ENCODE data around the gene SPAG4. TPM values are rescaled to one million over a fixed set of nuclear protein-coding genes. Genes with fewer than 3 reads are reported as not detected.

SPAG4 gene
- total and polyA plus RNA-seq, 10 donors = 2.5 to 32.1 (median 11.5) TPM

DNA sequence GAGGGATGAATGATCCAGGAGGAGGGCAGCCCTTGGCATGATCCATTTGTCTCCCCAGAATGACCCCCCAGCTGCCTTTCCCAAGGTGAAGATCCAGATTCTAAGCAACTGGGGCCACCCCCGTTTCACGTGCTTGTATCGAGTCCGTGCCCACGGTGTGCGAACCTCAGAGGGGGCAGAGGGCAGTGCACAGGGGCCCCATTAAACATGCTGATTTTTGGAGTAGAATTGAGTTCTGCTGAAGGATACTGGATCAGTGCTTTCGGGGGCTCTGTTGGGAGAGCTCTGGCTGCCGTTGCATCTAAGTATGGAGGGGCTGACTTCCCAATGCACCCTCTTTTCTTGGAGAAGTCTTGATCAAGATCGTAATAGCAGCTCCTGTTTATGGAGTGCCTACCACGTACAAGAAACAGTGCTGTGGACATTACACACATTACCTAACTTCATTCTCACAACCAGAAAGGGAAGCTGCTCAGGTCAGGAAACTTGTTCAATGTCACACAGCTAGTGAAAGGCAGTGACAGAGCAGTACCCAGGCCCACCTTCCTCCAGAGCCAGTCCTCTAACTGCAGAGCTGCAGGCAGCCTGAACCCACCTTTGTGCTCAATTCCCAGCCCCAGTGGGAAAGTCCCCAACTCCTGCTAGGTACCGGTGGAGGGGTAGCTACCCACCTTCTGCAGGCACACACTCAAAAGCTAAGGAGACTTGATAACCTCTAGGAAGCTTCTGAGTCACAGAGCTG is 5.4 kb downstream of the SPAG4 start:
- Histone ChIP-seq H3K4me1 (peaks cover 16 to 54% (median 39%) of the 10 kb centered on the region in 6 donors), H3K27me3 (replicated peaks in 1 of 7) (peaks cover 0 to 20% (median 0%) of the 10 kb centered on the region in 7 donors), H3K4me3 (no peak overlapping the region), H3K36me3 (peaks cover 0 to 39% (median 16%) of the 10 kb centered on the region in 6 donors), H3K9me3 (no peaks in the 10 kb centered on the region), H3K27ac (peak overlapping the region in 5 of 8 donors; percentile 2 to 68 (median 42))
- TF ChIP-seq POLR2AphosphoS5 (IDR thresholded peaks at IDR 0.05) (peak in 2 of 3 donors; percentile 17 to 31), POLR2A (IDR thresholded peaks at IDR 0.05) (no peak)
- TF ChIP-seq, protein P1, sequence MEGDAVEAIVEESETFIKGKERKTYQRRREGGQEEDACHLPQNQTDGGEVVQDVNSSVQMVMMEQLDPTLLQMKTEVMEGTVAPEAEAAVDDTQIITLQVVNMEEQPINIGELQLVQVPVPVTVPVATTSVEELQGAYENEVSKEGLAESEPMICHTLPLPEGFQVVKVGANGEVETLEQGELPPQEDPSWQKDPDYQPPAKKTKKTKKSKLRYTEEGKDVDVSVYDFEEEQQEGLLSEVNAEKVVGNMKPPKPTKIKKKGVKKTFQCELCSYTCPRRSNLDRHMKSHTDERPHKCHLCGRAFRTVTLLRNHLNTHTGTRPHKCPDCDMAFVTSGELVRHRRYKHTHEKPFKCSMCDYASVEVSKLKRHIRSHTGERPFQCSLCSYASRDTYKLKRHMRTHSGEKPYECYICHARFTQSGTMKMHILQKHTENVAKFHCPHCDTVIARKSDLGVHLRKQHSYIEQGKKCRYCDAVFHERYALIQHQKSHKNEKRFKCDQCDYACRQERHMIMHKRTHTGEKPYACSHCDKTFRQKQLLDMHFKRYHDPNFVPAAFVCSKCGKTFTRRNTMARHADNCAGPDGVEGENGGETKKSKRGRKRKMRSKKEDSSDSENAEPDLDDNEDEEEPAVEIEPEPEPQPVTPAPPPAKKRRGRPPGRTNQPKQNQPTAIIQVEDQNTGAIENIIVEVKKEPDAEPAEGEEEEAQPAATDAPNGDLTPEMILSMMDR (IDR thresholded peaks at IDR 0.05 in 8 of 11, conservative IDR thresholded peaks at IDR 0.05 in 3 of 11) = no peak
- intact Hi-C loops (cut with DNase I; ENCODE audit: low total_unique reads) = loop anchor here (10.0 kb wide), 1 partner anchor 156 kb away; no protein-coding TSS in a partner anchor
- DNase-seq = peak; percentile 72
- 81 to 89% (median 88%) methylated on average over 8 to 11 of the region's 11 CpGs for WGBS, 5 donors

GRCh38 chr20:35621560-35621946 is 5.9 kb downstream of the SPAG4 start:
- WGBS, 5 donors = 93 to 97% (median 95%) methylated on average over 2 of the region's 2 CpGs
- intact Hi-C loops (cut with DNase I; ENCODE audit: low total_unique reads) = loop anchor here (10.0 kb wide), 1 partner anchor 157 kb away; no protein-coding TSS in a partner anchor
- TF ChIP-seq POLR2A (IDR thresholded peaks at IDR 0.05) (no peak), POLR2AphosphoS5 (IDR thresholded peaks at IDR 0.05) (no peak)
- TF ChIP-seq, protein P1 (IDR thresholded peaks at IDR 0.05 in 8 of 11, conservative IDR thresholded peaks at IDR 0.05 in 3 of 11) = no peak
- DNase-seq = peak; percentile 1
- H3K9me3 ChIP-seq = no peaks in the 10 kb centered on the region
- peaks cover 0 to 20% (median 0%) of the 10 kb centered on the region in 7 donors for H3K27me3 ChIP-seq (replicated peaks in 1 of 7)
- H3K36me3 ChIP-seq = peaks cover 0 to 45% (median 22%) of the 10 kb centered on the region in 6 donors
- peak overlapping the region in 5 of 8 donors; percentile 2 to 68 (median 42) for H3K27ac ChIP-seq
- H3K4me1 ChIP-seq = peaks cover 16 to 53% (median 38%) of the 10 kb centered on the region in 6 donors
- H3K4me3 ChIP-seq = no peak overlapping the region

DNA sequence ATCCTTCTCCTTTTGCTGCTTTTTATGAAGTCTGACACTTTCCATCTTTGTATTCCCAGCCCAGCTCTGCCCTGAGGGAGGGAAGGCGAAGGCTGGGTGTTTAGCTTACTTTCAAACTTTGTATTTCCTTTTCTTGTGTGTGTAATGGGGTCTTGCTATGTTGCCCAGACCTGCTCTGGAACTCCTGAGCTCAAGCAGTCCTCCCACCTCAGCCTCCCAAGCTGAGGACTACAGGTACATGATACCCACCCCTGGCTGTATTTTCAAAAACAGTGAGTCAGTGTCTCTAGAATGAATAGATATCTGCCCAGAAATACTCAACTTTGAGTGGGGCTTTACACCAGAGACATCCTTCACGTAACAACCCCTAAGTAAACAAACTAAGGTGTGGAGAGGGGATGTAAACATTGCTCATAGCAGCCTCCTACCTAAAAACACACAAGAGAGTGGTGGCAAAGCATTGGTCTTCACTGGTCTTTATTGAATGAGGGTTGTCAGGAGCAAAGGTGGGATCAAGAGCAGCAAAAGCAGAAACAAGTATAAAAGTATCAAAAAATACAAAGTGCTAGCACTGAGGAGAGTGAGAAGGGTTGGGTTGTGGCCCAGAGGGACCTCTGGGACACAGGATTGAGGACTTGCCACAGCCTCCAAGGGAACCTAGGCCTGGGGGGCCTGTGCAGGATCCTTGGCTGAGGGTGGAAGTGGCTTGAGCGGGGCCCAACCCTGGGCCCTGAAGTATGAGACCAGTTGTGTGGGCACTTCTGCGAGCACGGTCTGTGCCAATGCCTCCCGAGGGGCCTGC is 10.2 kb downstream of the SPAG4 start:
- peaks cover 0 to 19% (median 0%) of the 10 kb centered on the region in 6 donors for H3K4me1 ChIP-seq
- no peaks in the 10 kb centered on the region for H3K9me3 ChIP-seq
- peaks cover 0 to 87% (median 63%) of the 10 kb centered on the region in 6 donors for H3K36me3 ChIP-seq
- TF ChIP-seq POLR2A (IDR thresholded peaks at IDR 0.05) (no peak), POLR2AphosphoS5 (IDR thresholded peaks at IDR 0.05) (no peak)
- TF ChIP-seq, protein P1 (IDR thresholded peaks at IDR 0.05 in 8 of 11, conservative IDR thresholded peaks at IDR 0.05 in 3 of 11) = no peak
- WGBS, 5 donors = 95 to 97% (median 97%) methylated on average over 6 of the region's 6 CpGs
- H3K4me3 ChIP-seq = no peak overlapping the region
- no peaks in the 10 kb centered on the region for H3K27me3 ChIP-seq (replicated peaks in 1 of 7)
- intact Hi-C loops (cut with DNase I; ENCODE audit: low total_unique reads) = loop anchor here (10.0 kb wide), 1 partner anchor 161 kb away; no protein-coding TSS in a partner anchor
- H3K27ac ChIP-seq = no peak overlapping the region
- DNase-seq = no peak
